ENCODE results near the gene PIK3C2G.

- TF ChIP-seq FOXK2 (IDR thresholded peaks at IDR 0.05) (no peak), HDGF (IDR thresholded peaks at IDR 0.05; ENCODE audit: borderline replicate concordance) (no peak), NFRKB (IDR thresholded peaks at IDR 0.05) (no peak), FOXM1 (IDR thresholded peaks at IDR 0.05; ENCODE audit: borderline replicate concordance) (no peak), PKNOX1 (IDR thresholded peaks at IDR 0.05) (no peak), BHLHE40 (IDR thresholded peaks at IDR 0.05; ENCODE audit: borderline replicate concordance) (no peak), SUZ12 (IDR thresholded peaks at IDR 0.05) (no peak), ELF4 (IDR thresholded peaks at IDR 0.05) (no peak), ZNF384 (IDR thresholded peaks at IDR 0.05) (no peak), ARNT (IDR thresholded peaks at IDR 0.05) (no peak), SP1 (IDR thresholded peaks at IDR 0.05) (no peak), FOXA1 (IDR thresholded peaks at IDR 0.05) (no peak), CTBP1 (IDR thresholded peaks at IDR 0.05; ENCODE audit: borderline replicate concordance) (no peak), TARDBP (IDR thresholded peaks at IDR 0.05) (no peak)
These were observed 18.1 kb upstream of the PIK3C2G start for GRCh38 chr12:18243238-18243637.

Data from HEK293T (cell line).